ENCODE data around the gene SLC5A9. TPM values are rescaled to one million over a fixed set of nuclear protein-coding genes. Genes with fewer than 3 reads are reported as not detected.

The SLC5A9 gene
- total RNA-seq, 3 donors from 2014 or later, result not detected

DNA sequence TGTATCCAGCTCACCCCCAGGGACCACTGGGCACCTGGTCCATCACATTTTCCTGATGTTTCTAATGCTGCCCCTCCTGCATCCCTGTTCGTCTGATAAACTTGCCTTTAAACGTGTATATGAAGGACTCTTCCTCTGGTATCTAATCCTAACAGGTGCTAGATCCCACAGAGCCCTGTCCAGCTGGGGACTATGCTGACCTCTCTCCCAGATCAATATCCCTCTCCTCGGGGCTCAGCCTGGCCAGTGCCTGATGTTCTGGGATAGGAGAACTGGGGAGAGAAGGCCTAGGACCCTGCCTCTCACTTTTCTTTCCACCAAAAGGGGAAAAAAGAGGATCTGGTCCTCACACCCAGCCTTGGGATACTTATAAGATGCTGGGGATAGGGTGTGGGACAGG, 1.4 kb upstream of the SLC5A9 start:
- Mint-ChIP-seq H3K27me3 (ENCODE audit: low read depth) (peaks cover 4% of the 10 kb centered on the region), H3K4me1 (ENCODE audit: low read depth) (peaks cover 2% of the 10 kb centered on the region), H3K4me3 (no peak overlapping the region), H3K9me3 (no peaks in the 10 kb centered on the region), H3K36me3 (ENCODE audit: insufficient read depth) (no peaks in the 10 kb centered on the region)
- no peak for DNase-seq
- ATAC-seq, result no peak

DNA sequence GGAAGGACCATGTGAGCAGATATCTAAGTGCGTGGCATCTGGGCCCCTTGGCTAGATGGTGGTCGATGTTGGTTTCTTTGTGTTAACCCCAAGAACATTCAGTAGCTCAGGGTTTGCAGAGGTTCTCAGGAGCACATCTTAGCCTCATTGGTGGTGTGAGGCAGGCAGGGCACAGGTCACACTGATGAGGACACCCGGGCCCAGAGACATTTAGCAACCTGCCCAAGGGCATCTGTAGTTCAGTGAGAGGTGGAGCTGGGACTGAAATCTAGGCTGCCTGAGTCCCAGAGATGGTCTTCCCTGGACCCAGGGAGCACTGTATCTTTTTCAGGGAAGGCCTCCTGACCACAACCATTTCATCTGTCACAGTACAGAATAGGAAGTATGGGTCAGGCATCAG, 859 bp upstream of the SLC5A9 start:
- DNase-seq (no peak), ATAC-seq (no peak)
- H3K9me3 Mint-ChIP-seq, result no peaks in the 10 kb centered on the region
- H3K4me1 Mint-ChIP-seq (ENCODE audit: low read depth), result peaks cover 2% of the 10 kb centered on the region
- H3K4me3 Mint-ChIP-seq, result no peak overlapping the region
- H3K36me3 Mint-ChIP-seq (ENCODE audit: insufficient read depth), result no peaks in the 10 kb centered on the region
- H3K27me3 Mint-ChIP-seq (ENCODE audit: low read depth), result peaks cover 2% of the 10 kb centered on the region

DNA sequence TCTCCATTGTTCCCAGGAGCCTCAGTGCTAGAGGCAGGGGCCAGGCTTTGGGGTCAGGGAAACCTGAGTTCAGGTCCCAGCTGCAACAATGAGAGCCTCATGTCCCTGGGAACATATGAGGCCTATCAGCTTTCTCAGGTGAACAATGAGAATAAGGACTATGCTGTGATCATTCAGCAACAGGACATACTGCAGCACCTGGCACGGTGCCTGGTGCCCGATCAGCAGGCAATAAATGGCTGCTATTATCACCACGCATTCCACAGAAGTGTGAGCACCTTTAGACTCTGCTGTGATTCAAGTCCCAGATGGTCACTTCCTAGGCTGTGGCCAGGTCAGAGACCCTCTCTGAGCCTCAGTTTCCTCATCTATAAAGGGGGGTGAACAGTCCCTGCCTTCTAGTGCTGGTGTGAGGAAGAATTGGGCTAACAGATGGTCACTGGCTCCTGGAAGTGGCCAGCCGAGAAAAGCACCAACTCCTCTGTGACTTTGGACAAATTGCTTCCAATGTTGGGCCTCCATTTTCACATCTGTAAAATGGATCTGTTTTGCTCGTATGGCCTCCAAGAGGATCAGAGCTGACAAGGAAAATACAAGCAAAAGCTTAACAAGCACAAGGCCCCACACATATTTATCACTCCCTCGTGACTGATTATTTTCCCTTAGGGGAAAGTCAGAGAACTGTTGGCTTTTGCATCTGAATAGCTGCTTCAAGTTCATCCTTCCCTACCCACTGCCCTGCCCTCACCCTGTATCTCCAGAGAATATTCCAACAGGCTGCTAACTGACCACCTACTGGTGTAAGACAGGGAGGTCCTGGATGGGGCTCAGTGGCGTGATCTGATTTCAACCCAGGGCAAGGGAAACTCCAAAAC, 1.1 kb downstream of the SLC5A9 start:
- Mint-ChIP-seq H3K4me1 (ENCODE audit: low read depth) (peaks cover 4% of the 10 kb centered on the region), H3K4me3 (no peak overlapping the region), H3K27me3 (ENCODE audit: low read depth) (no peaks in the 10 kb centered on the region), H3K9me3 (no peaks in the 10 kb centered on the region), H3K36me3 (ENCODE audit: insufficient read depth) (no peaks in the 10 kb centered on the region)
- ATAC-seq (no peak), DNase-seq (no peak)

DNA sequence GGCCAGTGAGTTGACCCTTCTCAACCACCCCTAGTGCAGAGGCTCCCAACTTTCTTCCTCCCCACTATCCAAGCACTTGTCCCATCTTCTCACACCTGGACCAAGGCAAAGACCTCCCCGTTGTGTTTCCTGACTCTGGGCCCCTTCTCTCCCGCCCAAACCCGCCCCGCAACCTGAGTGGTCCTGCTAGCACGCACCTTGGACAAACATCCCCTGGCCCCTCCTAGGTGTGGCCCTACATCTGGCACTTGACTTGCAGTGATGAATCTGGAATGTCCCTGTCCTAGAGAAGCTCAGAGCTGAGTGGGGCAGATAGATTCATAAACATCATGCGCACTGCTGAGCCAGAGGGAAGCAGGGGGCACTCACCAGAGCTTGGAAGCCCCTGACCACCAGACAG, 2.3 kb downstream of the SLC5A9 start:
- DNase-seq (no peak), ATAC-seq (no peak)
- peaks cover 4% of the 10 kb centered on the region for H3K4me1 Mint-ChIP-seq (ENCODE audit: low read depth)
- H3K36me3 Mint-ChIP-seq (ENCODE audit: insufficient read depth), result no peaks in the 10 kb centered on the region
- H3K27me3 Mint-ChIP-seq (ENCODE audit: low read depth), result no peaks in the 10 kb centered on the region
- no peak overlapping the region for H3K4me3 Mint-ChIP-seq
- no peaks in the 10 kb centered on the region for H3K9me3 Mint-ChIP-seq

DNA sequence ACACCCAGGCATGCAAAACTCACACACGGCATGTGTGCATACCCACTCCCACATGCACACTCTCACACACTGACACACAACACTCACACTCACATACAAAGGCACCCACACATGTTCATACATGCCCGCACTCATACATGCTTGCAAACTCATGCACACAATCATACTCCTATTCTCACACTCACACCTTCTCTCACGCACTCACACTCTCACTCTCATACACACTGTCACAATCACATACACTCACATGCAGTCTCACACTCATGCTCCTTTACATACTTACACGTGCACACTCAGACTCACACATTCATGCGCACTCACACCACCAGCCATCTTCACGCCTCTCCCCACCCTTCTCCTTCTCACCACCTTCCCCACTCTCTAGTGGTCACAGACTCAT, 3.1 kb downstream of the SLC5A9 start:
- H3K4me1 Mint-ChIP-seq (ENCODE audit: low read depth), result peaks cover 4% of the 10 kb centered on the region
- no peaks in the 10 kb centered on the region for H3K36me3 Mint-ChIP-seq (ENCODE audit: insufficient read depth)
- DNase-seq (no peak), ATAC-seq (no peak)
- no peak overlapping the region for H3K4me3 Mint-ChIP-seq
- H3K27me3 Mint-ChIP-seq (ENCODE audit: low read depth), result no peaks in the 10 kb centered on the region
- H3K9me3 Mint-ChIP-seq, result no peaks in the 10 kb centered on the region

DNA sequence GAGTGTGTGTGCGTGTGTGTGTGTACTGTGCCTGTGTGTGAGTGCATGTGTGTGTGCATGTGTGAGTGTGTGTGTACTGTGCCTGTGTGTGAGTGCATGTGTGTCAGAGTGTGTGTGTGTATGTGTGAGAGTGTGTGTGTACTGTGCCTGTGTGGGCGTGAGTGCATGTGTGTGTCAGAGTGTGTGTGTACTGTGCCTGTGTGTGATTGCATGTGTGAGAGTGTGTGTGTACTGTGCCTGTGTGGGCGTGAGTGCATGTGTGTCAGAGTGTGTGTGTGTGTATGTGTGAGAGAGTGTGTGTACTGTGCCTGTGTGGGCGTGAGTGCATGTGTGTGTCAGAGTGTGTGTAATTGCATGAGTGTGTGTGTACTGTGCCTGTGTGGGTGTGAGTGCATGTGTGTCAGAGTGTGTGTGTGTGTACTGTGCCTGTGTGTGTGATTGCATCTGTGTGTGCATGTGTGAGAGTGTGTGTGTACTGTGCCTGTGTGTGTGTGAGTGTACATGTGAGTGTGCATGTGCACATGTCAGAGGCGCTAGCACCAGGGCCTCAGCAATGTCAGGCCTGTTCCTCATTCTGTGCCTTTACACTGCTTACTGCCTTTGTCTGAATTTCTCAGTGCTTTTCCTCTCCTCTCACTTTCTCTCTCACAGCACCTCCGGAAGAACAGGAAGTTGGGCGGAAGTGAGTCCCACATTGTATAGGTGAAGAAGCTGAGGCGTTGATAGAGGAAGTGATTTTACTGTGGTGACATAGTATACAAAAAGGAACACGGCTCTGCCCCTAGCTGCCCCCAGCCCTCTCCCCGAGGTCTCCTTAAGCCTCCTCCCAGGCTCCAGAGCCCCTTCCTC, 4.9 kb downstream of the SLC5A9 start:
- no peaks in the 10 kb centered on the region for H3K9me3 Mint-ChIP-seq
- ATAC-seq (peak; percentile 46 to 48), DNase-seq (no peak)
- peaks cover 4% of the 10 kb centered on the region for H3K4me1 Mint-ChIP-seq (ENCODE audit: low read depth)
- H3K4me3 Mint-ChIP-seq, result no peak overlapping the region
- H3K27me3 Mint-ChIP-seq (ENCODE audit: low read depth), result no peaks in the 10 kb centered on the region
- no peaks in the 10 kb centered on the region for H3K36me3 Mint-ChIP-seq (ENCODE audit: insufficient read depth)

DNA sequence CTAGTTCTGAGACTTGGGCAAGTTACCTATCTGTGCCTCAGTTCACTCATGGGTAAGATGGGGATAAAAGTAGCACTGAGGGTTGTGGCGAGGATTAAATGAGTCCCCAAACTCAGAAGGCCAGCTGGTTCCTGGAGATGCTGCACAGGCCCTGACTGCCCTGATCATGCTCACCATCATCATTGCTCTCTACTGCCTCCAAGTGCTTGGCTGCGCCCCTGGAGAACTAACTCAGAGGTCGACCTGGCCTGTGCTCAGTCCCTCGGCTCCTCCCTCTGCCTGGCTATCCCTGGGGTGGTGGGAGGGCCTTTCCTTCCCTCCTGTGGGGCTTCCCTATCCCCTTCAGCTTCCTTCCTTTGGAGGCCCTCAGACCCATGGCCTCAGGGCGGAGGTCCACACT, 5.6 kb downstream of the SLC5A9 start:
- Mint-ChIP-seq H3K9me3 (no peaks in the 10 kb centered on the region), H3K27me3 (ENCODE audit: low read depth) (no peaks in the 10 kb centered on the region), H3K4me3 (no peak overlapping the region), H3K4me1 (ENCODE audit: low read depth) (peaks cover 4% of the 10 kb centered on the region), H3K36me3 (ENCODE audit: insufficient read depth) (no peaks in the 10 kb centered on the region)
- DNase-seq (no peak), ATAC-seq (no peak)

DNA sequence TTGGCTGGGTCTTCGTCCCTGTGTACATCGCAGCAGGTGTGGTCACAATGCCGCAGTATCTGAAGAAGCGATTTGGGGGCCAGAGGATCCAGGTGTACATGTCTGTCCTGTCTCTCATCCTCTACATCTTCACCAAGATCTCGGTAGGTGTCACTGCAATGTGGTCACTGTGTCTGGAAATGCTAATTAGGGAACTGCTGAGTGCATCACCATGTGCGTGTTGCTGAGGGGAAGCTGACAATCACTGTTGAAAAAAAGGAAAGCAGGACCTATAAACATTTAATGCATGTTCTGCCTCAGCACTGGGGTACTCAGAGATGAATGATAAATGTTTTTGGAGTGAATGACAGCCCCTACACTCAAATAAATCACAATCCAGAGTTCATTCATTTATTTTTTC, 6.8 kb downstream of the SLC5A9 start:
- Mint-ChIP-seq H3K36me3 (ENCODE audit: insufficient read depth) (no peaks in the 10 kb centered on the region), H3K4me3 (no peak overlapping the region), H3K4me1 (ENCODE audit: low read depth) (peaks cover 4% of the 10 kb centered on the region), H3K9me3 (no peaks in the 10 kb centered on the region), H3K27me3 (ENCODE audit: low read depth) (no peaks in the 10 kb centered on the region)
- ATAC-seq (no peak), DNase-seq (no peak)

DNA sequence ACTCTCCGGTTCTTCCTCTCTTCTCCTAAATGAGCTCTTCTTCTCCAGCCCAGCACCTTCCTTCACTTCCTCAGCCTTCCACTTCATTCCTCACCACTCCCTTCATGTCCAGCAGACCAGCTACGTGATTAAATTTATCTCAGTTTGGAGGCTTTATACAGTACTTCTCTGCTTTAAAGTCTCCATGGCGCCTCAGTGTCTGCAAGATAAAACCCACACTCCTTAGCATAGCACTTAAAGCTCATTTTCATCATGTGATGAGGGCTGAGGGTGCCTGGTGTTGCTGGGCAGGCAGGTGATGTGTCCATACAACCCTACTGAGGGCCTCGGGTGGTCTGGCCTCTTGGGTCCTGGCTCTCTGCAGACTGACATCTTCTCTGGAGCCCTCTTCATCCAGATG, 7.7 kb downstream of the SLC5A9 start:
- Mint-ChIP-seq H3K4me3 (no peak overlapping the region), H3K36me3 (ENCODE audit: insufficient read depth) (no peaks in the 10 kb centered on the region), H3K9me3 (no peaks in the 10 kb centered on the region), H3K27me3 (ENCODE audit: low read depth) (no peaks in the 10 kb centered on the region), H3K4me1 (ENCODE audit: low read depth) (peaks cover 4% of the 10 kb centered on the region)
- ATAC-seq, result no peak
- no peak for DNase-seq

DNA sequence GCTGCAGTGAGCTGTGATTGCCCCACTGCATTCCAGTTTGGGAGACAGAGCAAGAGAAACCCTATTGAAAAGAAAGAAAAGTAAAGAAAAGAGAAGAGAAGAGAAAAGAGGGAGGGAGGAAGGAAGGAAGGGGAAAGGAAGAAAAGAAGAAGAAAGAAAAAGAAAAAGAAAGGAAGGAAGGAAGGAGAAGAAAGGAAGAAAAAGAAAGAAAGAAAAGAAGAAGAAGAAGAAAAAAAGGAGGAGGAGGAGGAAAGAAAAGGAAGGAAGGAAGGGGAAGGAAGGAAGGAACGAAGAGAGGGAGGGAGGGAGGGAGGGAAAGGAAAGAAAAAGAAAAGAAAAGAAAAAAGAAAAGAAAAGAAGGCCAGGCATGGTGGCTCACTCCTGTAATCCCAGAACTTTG, 10.2 kb downstream of the SLC5A9 start:
- H3K4me1 Mint-ChIP-seq (ENCODE audit: low read depth), result peaks cover 3% of the 10 kb centered on the region
- ATAC-seq (no peak), DNase-seq (no peak)
- no peak overlapping the region for H3K4me3 Mint-ChIP-seq
- no peaks in the 10 kb centered on the region for H3K27me3 Mint-ChIP-seq (ENCODE audit: low read depth)
- no peaks in the 10 kb centered on the region for H3K9me3 Mint-ChIP-seq
- no peaks in the 10 kb centered on the region for H3K36me3 Mint-ChIP-seq (ENCODE audit: insufficient read depth)

DNA sequence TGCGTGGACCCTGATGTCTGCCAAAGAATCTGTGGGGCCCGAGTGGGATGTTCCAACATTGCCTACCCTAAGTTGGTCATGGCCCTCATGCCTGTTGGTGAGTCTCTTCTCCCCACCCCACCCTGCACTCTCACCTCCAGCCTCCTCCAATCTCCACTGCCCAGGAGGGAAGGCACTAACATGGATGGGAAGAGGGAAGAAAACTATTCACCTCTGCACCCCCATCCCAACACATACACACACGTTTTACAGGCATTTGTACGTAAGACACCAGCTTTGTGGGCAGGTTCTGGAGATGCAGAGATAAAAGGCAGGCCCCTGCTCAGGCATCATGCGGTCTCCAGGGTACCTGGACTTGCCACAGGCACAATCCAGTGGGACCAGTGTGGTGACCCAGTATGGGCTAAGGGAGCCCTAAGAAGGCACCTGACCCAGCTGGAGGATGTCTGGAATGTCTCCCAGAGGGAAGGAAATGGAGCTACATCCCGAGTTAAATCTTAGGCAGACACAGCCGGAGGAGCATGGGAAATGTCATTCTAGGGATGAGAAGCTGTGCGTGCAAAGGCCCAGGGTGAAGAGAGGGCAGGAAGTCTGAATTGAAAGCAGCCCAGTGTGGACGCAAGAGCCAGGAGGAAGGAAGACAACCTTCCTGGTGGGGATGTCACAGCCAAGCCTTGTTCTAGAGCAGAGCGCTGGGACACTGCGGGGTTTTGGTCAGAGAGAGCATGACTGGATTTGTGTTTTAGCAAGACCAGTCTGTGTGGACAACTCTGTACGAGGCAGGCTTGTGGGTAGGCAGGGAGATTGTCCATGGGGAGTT, 11.4 kb downstream of the SLC5A9 start:
- H3K4me3 Mint-ChIP-seq, result no peak overlapping the region
- no peaks in the 10 kb centered on the region for H3K4me1 Mint-ChIP-seq (ENCODE audit: low read depth)
- H3K36me3 Mint-ChIP-seq (ENCODE audit: insufficient read depth), result no peaks in the 10 kb centered on the region
- DNase-seq, result no peak
- no peaks in the 10 kb centered on the region for H3K27me3 Mint-ChIP-seq (ENCODE audit: low read depth)
- ATAC-seq, result no peak
- H3K9me3 Mint-ChIP-seq, result no peaks in the 10 kb centered on the region

DNA sequence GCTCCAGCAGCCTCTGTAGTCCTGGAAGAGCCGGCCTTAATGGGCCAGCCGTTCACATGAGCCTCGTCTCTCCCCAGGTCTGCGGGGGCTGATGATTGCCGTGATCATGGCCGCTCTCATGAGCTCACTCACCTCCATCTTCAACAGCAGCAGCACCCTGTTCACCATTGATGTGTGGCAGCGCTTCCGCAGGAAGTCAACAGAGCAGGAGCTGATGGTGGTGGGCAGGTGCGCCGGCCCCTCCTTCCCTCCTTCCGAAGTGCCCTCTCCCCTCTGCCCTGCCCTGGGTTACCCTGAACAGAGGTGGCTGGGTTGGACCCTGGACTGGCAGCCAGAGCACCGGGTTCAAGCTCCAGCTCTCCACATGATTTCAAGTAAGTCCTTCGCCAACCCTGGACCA, 13.1 kb downstream of the SLC5A9 start:
- ATAC-seq, result no peak
- H3K4me3 Mint-ChIP-seq, result no peak overlapping the region
- no peaks in the 10 kb centered on the region for H3K9me3 Mint-ChIP-seq
- no peaks in the 10 kb centered on the region for H3K36me3 Mint-ChIP-seq (ENCODE audit: insufficient read depth)
- H3K27me3 Mint-ChIP-seq (ENCODE audit: low read depth), result peaks cover under 1% of the 10 kb centered on the region
- no peak for DNase-seq
- no peaks in the 10 kb centered on the region for H3K4me1 Mint-ChIP-seq (ENCODE audit: low read depth)

DNA sequence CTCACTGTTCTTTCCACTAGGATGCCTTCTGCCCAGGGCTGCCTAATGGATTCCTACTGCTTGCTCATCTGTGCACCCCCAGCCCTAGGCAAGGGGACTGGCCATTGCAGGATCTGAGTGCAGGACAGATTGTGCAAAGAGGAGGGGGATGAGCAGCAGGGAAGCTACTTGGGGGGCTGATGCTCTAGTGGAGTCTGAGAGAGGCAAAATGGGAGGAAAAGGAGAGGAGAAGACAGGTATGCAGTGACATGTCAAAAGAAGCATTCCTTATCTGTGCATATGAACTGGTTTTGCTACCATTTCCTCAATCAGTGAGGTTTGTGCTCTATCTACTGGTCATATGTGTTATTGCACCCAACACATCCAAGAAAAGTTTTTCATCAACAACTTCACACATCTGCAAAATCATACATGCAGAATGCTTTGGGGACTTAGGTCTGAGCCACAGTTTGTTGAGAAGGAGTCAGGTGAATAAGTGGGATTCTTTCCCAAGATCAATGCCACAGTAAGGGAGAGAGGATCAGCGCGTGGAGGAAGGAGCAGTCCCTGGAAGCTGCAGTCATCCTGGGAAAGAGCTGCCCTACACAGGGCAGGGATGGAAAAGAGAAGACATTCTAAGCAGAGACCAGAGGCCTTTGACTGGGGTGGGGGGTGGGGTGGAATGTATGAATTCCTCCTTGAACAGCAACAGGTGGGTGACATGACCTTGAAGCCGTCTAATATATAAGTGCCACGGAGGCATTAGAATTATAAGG, 14.4 kb downstream of the SLC5A9 start:
- ATAC-seq, result no peak
- H3K4me1 Mint-ChIP-seq (ENCODE audit: low read depth), result no peaks in the 10 kb centered on the region
- no peaks in the 10 kb centered on the region for H3K36me3 Mint-ChIP-seq (ENCODE audit: insufficient read depth)
- peaks cover 4% of the 10 kb centered on the region for H3K27me3 Mint-ChIP-seq (ENCODE audit: low read depth)
- H3K4me3 Mint-ChIP-seq, result no peak overlapping the region
- DNase-seq, result no peak
- H3K9me3 Mint-ChIP-seq, result no peaks in the 10 kb centered on the region

Data from activated T-cell treated with anti-CD3 and anti-CD28 coated beads, Interleukin-2, amount 50 U/mL, for 4 hours (primary cell).